Mesenchymal stem cell (in vitro differentiated cells and primary cell): ENCODE results near the gene DUSP1.
"Not testable (repeated sequence)": the region's sequence is repeated elsewhere in the genome, so short reads cannot be mapped to it uniquely, and the experiment has no call there.

Source experiments
- DNase-seq: peaks from one replicate; pipeline ENCODE4 v3.0.0-alpha.2; 2013
- H2AFZ ChIP-seq: one replicate; pipeline ENCODE4 v1.6.1; 2013; ENCODE audit warnings: low read depth, mild to moderate bottlenecking, control low read depth, inconsistent platforms, low read length, moderate library complexity
- H2AK5ac ChIP-seq: 2 replicates; pipeline ENCODE4 v1.6.1; 2013; ENCODE audit warnings: low read length, moderate library complexity, mild to moderate bottlenecking, inconsistent platforms; ENCODE audit not compliant: severe bottlenecking
- H2BK120ac ChIP-seq: one replicate; pipeline ENCODE4 v1.6.1; 2013; ENCODE audit warnings: low read depth, mild to moderate bottlenecking, inconsistent platforms, low read length, moderate library complexity
- H2BK12ac ChIP-seq, 2 experiments: one replicate each; pipeline ENCODE4 v1.6.1; 2013; ENCODE audit warnings: inconsistent platforms in 2 of 2, low read length in 2 of 2, mild to moderate bottlenecking in 2 of 2, moderate library complexity in 2 of 2, control low read depth in 1 of 2
- H2BK15ac ChIP-seq: one replicate; pipeline ENCODE4 v1.6.1; 2013; ENCODE audit warnings: mild to moderate bottlenecking, low read depth, inconsistent platforms; ENCODE audit not compliant: poor library complexity, severe bottlenecking
- H2BK5ac ChIP-seq: 2 replicates; pipeline ENCODE4 v1.6.1; 2013; ENCODE audit warnings: low read depth, mild to moderate bottlenecking, low read length, control low read depth, inconsistent platforms; ENCODE audit not compliant: poor library complexity, severe bottlenecking
- H3K14ac ChIP-seq, 2 experiments: one replicate each; pipeline ENCODE4 v1.6.1; 2013; ENCODE audit warnings: inconsistent platforms in 2 of 2, low read length in 2 of 2, control low read depth in 1 of 2, mild to moderate bottlenecking in 1 of 2, moderate library complexity in 1 of 2
- H3K18ac ChIP-seq, 2 experiments: one replicate each; pipeline ENCODE4 v1.6.1; 2013; ENCODE audit warnings: inconsistent platforms in 2 of 2, low read length in 2 of 2, control low read depth in 1 of 2, low read depth in 1 of 2, mild to moderate bottlenecking in 1 of 2
- H3K23ac ChIP-seq, 2 experiments: one replicate each; pipeline ENCODE4 v1.6.1; 2013; ENCODE audit warnings: inconsistent platforms in 2 of 2, low read length in 2 of 2, mild to moderate bottlenecking in 2 of 2, moderate library complexity in 2 of 2, control low read depth in 1 of 2
- H3K27ac ChIP-seq: 2 replicates; pipeline ENCODE4 v1.5.1; 2013; ENCODE audit warnings: mild to moderate bottlenecking, moderate library complexity, low read length, control low read depth, inconsistent platforms; ENCODE audit not compliant: poor library complexity, severe bottlenecking
- H3K27me3 ChIP-seq, 2 experiments: 2 replicates each; pipeline versions ENCODE4 v1.6.1 to v1.7.0; 2013; ENCODE audit warnings: low read length in 2 of 2, mild to moderate bottlenecking in 2 of 2, moderate library complexity in 2 of 2, control low read depth in 1 of 2, inconsistent platforms in 1 of 2; ENCODE audit not compliant: control insufficient read depth in 1 of 2, insufficient read depth in 1 of 2
- H3K36me3 ChIP-seq, 2 experiments: 2 replicates each; pipeline versions ENCODE4 v1.6.1 to v1.7.0; 2013; ENCODE audit warnings: low read length in 2 of 2, control low read depth in 1 of 2, inconsistent platforms in 1 of 2, low read depth in 1 of 2, mild to moderate bottlenecking in 1 of 2; ENCODE audit not compliant: insufficient read depth in 2 of 2, control insufficient read depth in 1 of 2
- H3K4ac ChIP-seq, 2 experiments: one replicate each; pipeline ENCODE4 v1.6.1; 2013; ENCODE audit warnings: inconsistent platforms in 2 of 2, low read length in 2 of 2, mild to moderate bottlenecking in 2 of 2, moderate library complexity in 2 of 2, control low read depth in 1 of 2, low read depth in 1 of 2
- H3K4me1 ChIP-seq: 2 replicates; pipeline ENCODE4 v1.6.1; 2013; ENCODE audit warnings: low read depth, low read length, control low read depth; ENCODE audit not compliant: control insufficient read depth, insufficient read depth
- H3K4me2 ChIP-seq: 2 replicates; pipeline ENCODE4 v1.6.1; 2013; ENCODE audit warnings: low read length, mild to moderate bottlenecking, inconsistent platforms; ENCODE audit not compliant: poor library complexity, severe bottlenecking
- H3K4me3 ChIP-seq, 2 experiments: 2 replicates each; pipeline versions ENCODE4 v1.5.1 to v1.7.0; 2013; ENCODE audit warnings: low read length in 2 of 2, mild to moderate bottlenecking in 2 of 2, control low read depth in 1 of 2, low read depth in 1 of 2; ENCODE audit not compliant: insufficient read depth in 1 of 2
- H3K79me1 ChIP-seq: replicated peaks from 2 replicates; pipeline ENCODE4 v1.6.1; 2013; ENCODE audit warnings: mild to moderate bottlenecking, control low read depth, low read length, inconsistent platforms; ENCODE audit not compliant: poor library complexity, severe bottlenecking
- H3K9ac ChIP-seq: 2 replicates; pipeline ENCODE4 v1.7.0; 2013; ENCODE audit warnings: mild to moderate bottlenecking, low read length, moderate library complexity
- H3K9me3 ChIP-seq: 2 replicates; pipeline ENCODE4 v1.7.0; 2013; ENCODE audit warnings: mild to moderate bottlenecking, low read length; ENCODE audit not compliant: control insufficient read depth
- H4K8ac ChIP-seq: one replicate; pipeline ENCODE4 v1.6.1; 2013; ENCODE audit warnings: inconsistent platforms, mild to moderate bottlenecking, low read length, moderate library complexity
- H4K91ac ChIP-seq: one replicate; pipeline ENCODE4 v1.6.1; 2013; ENCODE audit warnings: mild to moderate bottlenecking, low read length, inconsistent platforms
- WGBS: methylation state at CpG from one replicate; pipeline ENCODE4 v1.1.7; 2013; ENCODE audit warnings: mixed read lengths; 5-methylcytosine and 5-hydroxymethylcytosine counted together

The DUSP1 gene

DNA sequence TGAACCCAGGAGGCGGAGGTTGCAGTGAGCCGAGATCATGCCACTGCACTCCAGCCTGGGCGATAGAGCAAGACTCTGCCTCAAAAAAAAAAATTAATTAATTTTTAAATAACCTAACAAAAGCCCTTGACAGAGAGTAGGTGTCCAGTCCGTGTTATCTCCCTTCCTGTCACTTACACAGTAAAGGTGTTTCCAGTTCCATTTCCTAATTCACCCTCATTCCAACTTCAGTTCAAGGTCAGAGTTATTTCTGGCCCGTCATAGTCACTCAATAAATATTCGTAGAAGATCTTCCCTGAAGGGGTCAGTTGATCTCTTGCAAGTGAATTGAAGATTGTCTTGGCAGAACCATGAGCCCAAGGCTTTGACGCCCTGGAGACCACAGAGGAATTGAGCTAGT lies 46.7 kb upstream of the DUSP1 start:
- Histone ChIP-seq H3K9me3 (no peaks in the 10 kb centered on the region), H2BK5ac (no peak overlapping the region), H3K4me2 (no peak overlapping the region), H2BK120ac (no peak overlapping the region), H3K4me3 (no peak overlapping the region), H2BK15ac (no peak overlapping the region), H3K4me1 (peaks cover 4% of the 10 kb centered on the region), H3K27me3 (no peaks in the 10 kb centered on the region), H2AFZ (no peak overlapping the region), H3K79me1 (no peaks in the 10 kb centered on the region), H4K8ac (no peak overlapping the region), H3K9ac (no peak overlapping the region), H3K18ac (no peak overlapping the region), H3K4ac (no peak overlapping the region), H3K23ac (no peak overlapping the region), H3K27ac (no peak overlapping the region), H3K14ac (no peak overlapping the region), H3K36me3 (no peaks in the 10 kb centered on the region), H2AK5ac (no peak overlapping the region), H2BK12ac (no peak overlapping the region), H4K91ac (no peak overlapping the region)
- WGBS: 98% methylated on average over 7 of the region's 7 CpGs
- DNase-seq: no peak

DNA sequence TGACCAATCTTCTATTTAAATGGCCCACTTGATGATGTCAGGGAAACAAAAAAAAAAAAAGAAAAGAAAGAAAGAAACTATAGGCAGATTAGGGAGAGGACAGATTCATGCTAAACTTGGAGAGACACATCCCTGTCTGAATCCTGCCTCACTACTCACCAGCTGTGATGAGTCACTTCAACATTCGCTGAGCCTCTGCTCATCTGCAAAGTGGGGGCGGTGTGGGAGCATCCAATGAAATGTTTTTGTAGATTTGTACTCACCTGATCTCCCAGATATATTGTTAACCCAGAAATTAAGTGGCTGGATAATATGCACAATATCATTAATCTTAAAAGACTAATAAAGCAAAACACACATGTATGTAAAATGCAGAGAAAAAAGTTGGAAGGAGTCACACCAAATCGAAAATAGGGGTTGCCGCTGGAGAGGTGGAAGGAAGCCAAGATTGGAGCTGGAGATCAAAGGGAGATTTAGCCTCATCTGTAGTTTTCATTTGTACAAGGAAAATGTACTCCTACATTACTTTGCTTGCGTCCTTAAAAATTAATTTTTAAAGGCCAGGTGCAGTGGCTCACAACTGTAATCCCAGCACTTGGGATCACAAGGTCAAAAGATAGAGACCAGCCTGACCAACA lies 46.0 kb upstream of the DUSP1 start:
- H3K27ac ChIP-seq: peak overlapping the region; percentile 12
- no peaks in the 10 kb centered on the region for H3K27me3 ChIP-seq
- 94% methylated on average over 3 of the region's 5 CpGs for WGBS
- no peak overlapping the region for H3K4me2 ChIP-seq
- no peak overlapping the region for H3K4ac ChIP-seq
- H4K8ac ChIP-seq: no peak overlapping the region
- no peak overlapping the region for H2AFZ ChIP-seq
- H3K14ac ChIP-seq: no peak overlapping the region
- no peak overlapping the region for H2BK5ac ChIP-seq
- H3K9ac ChIP-seq: peak overlapping the region; percentile 34
- H4K91ac ChIP-seq: no peak overlapping the region
- H2BK120ac ChIP-seq: no peak overlapping the region
- no peaks in the 10 kb centered on the region for H3K36me3 ChIP-seq
- peak; percentile 83 for DNase-seq
- H3K4me3 ChIP-seq: peak overlapping the region in 1 of 2 experiments; percentile 32
- H2AK5ac ChIP-seq: no peak overlapping the region
- H3K23ac ChIP-seq: no peak overlapping the region
- H3K18ac ChIP-seq: no peak overlapping the region
- H3K79me1 ChIP-seq: no peaks in the 10 kb centered on the region
- H2BK12ac ChIP-seq: no peak overlapping the region
- no peak overlapping the region for H2BK15ac ChIP-seq
- no peaks in the 10 kb centered on the region for H3K9me3 ChIP-seq
- H3K4me1 ChIP-seq: peaks cover 4% of the 10 kb centered on the region

DNA sequence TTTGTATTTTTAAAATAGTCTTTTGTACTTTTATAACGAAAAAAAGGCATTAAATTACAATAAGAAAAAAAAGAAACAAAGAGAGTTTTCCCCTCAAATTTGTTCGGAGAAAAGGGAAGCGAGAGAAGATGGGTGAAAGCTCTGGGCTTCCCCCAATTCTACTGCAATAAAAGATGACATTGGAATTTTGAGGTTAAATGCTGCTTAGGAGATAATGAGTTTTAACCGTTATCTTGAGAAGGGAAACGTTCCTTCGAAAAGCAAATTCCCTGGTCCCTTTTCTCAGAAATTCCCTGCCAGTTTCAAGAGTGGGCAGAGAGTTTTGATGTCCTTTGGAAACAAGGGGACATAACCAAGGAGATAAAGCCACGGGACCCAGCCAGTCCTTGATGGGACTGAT lies 44.6 kb upstream of the DUSP1 start:
- H2AK5ac ChIP-seq: peak overlapping the region; percentile 49
- H3K27me3 ChIP-seq: no peaks in the 10 kb centered on the region
- H3K9ac ChIP-seq: no peak overlapping the region
- no peak overlapping the region for H2BK12ac ChIP-seq
- H3K4ac ChIP-seq: no peak overlapping the region
- H3K4me3 ChIP-seq: no peak overlapping the region
- no peaks in the 10 kb centered on the region for H3K36me3 ChIP-seq
- no peak overlapping the region for H3K23ac ChIP-seq
- H2BK15ac ChIP-seq: no peak overlapping the region
- H3K27ac ChIP-seq: no peak overlapping the region
- no peak overlapping the region for H2BK5ac ChIP-seq
- no peaks in the 10 kb centered on the region for H3K9me3 ChIP-seq
- no peak overlapping the region for H3K4me2 ChIP-seq
- H4K91ac ChIP-seq: no peak overlapping the region
- H2BK120ac ChIP-seq: no peak overlapping the region
- 93% methylated on average over 6 of the region's 7 CpGs for WGBS
- H3K14ac ChIP-seq: no peak overlapping the region
- no peaks in the 10 kb centered on the region for H3K79me1 ChIP-seq
- H4K8ac ChIP-seq: no peak overlapping the region
- H3K4me1 ChIP-seq: peaks cover 4% of the 10 kb centered on the region
- DNase-seq: no peak
- H2AFZ ChIP-seq: no peak overlapping the region
- no peak overlapping the region for H3K18ac ChIP-seq

DNA sequence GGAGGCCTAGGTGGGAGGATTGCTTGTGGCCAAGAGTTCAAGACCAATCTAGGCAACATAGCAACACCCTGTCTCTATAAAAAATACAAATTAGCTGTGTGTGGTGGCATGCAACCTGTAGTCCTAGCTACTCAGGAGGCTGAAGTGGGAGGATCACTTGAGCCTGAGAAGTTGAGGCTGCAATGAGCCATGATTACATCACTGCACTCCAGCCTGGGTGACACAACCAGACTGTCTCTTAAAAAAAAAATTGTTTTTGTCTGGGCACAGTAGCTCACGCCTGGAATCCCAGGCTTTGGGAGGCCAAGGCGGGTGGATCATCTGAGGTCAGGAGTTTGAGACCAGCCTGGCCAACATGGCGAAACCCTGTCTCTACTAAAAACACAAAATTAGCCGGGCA lies 40.0 kb upstream of the DUSP1 start:
- not testable (repeated sequence) for H3K27ac ChIP-seq, DNase-seq, H4K91ac ChIP-seq, H3K18ac ChIP-seq, H3K36me3 ChIP-seq, H4K8ac ChIP-seq, H3K4me3 ChIP-seq, H3K9me3 ChIP-seq, H3K23ac ChIP-seq, H3K4ac ChIP-seq, H2BK5ac ChIP-seq, H3K4me1 ChIP-seq, H2BK120ac ChIP-seq, H3K27me3 ChIP-seq, H2AK5ac ChIP-seq, H3K79me1 ChIP-seq, H2BK12ac ChIP-seq, H3K9ac ChIP-seq, H3K4me2 ChIP-seq, H2AFZ ChIP-seq, H2BK15ac ChIP-seq, H3K14ac ChIP-seq
- 90% methylated on average over 4 of the region's 4 CpGs for WGBS
